ENCODE results near the gene DSG3. TPM values are rescaled to one million over a fixed set of nuclear protein-coding genes. Genes with fewer than 3 reads are reported as not detected.

Gene DSG3
- total and polyA plus RNA-seq, 2 of the 13 experiments (the other 11 are each of a cell fraction or from before 2014, with no cell fraction given), result not detected

- H2AFZ ChIP-seq (ENCODE audit: low read length), result no peak overlapping the region
- FAIRE-seq, result no peak
- H3K27me3 ChIP-seq (ENCODE audit: control insufficient read depth in 1 of 2, insufficient read depth in 2 of 2, low read length in 2 of 2), result no peaks in the 10 kb centered on the region; a peak in 1 of 5 replicates
- H3K36me3 ChIP-seq (replicated peaks in 1 of 2; ENCODE audit: control insufficient read depth in 1 of 2, insufficient read depth in 2 of 2, low read length in 2 of 2), result no peaks in the 10 kb centered on the region
- H3K9ac ChIP-seq (ENCODE audit: insufficient read depth, low read depth, low read length), result no peak overlapping the region
- WGBS (ENCODE audit: low lambda C conversion rate), result 57% methylated on average over 7 of the region's 7 CpGs
- no TSS peak for BruUV-seq (replicated peaks)
- intact Hi-C loops (cut with micrococcal nuclease; ENCODE audit: unreplicated experiment) (no loop called here), in situ Hi-C loops (cut with HindIII; ENCODE audit: extremely low pct_ligation_motif_present, low pct_unique_long_range_greater_than_20kb) (no loop called here)
- TF ChIP-seq ZNF121 (CRISPR knock-in tag; IDR thresholded peaks at IDR 0.05), result no peak
- no peak for TF ChIP-seq ATF7 (IDR thresholded peaks at IDR 0.05)
- no peak for TF ChIP-seq ATF7 (CRISPR knock-in tag; IDR thresholded peaks at IDR 0.05)
- no peak for TF ChIP-seq JUN (CRISPR knock-in tag; IDR thresholded peaks at IDR 0.05)
- no peak for TF ChIP-seq ZBTB33 (CRISPR knock-in tag; IDR thresholded peaks at IDR 0.05)
- TF ChIP-seq MYNN (CRISPR knock-in tag; IDR thresholded peaks at IDR 0.05; ENCODE audit: low read depth), result no peak
- H3K4me2 ChIP-seq (ENCODE audit: low read depth, low read length), result no peak overlapping the region
- no peak for DNase-seq (ENCODE audit: low spot score)
- no peaks in the 10 kb centered on the region for H3K4me1 ChIP-seq (ENCODE audit: insufficient read depth, low read length)
- no peak for ATAC-seq
- no peaks in the 10 kb centered on the region for H4K20me1 ChIP-seq (ENCODE audit: insufficient read depth, low read length)
- POLR2A ChIA-PET, result no interaction called here
- no peak overlapping the region for H3K4me3 ChIP-seq (replicated peaks in 1 of 3; ENCODE audit: insufficient read depth in 1 of 3, low read depth in 2 of 3, low read length in 3 of 3)
- H3K79me2 ChIP-seq (ENCODE audit: insufficient read depth, low read length), result no peaks in the 10 kb centered on the region
- CTCF ChIA-PET (ENCODE audit: low intra/inter-chr PET ratio, low total read pairs), result no interaction called here
- no peaks in the 10 kb centered on the region for H3K9me3 ChIP-seq (ENCODE audit: low read length)
- no peak overlapping the region for H3K27ac ChIP-seq (ENCODE audit: extremely low read length, insufficient read depth, low read length)
Observed at GRCh38 chr18:31493171-31493570, 45.6 kb downstream of the DSG3 start.

- Histone ChIP-seq H4K20me1 (ENCODE audit: insufficient read depth, low read length) (no peaks in the 10 kb centered on the region), H3K9ac (ENCODE audit: insufficient read depth, low read depth, low read length) (no peak overlapping the region), H3K4me1 (ENCODE audit: insufficient read depth, low read length) (no peaks in the 10 kb centered on the region; the same call in 1 of the 2 replicates), H3K4me3 (replicated peaks in 1 of 3; ENCODE audit: insufficient read depth in 1 of 3, low read depth in 2 of 3, low read length in 3 of 3) (no peak overlapping the region), H3K27me3 (ENCODE audit: control insufficient read depth in 1 of 2, insufficient read depth in 2 of 2, low read length in 2 of 2) (no peaks in the 10 kb centered on the region; a peak in 1 of 5 replicates), H3K4me2 (ENCODE audit: low read depth, low read length) (no peak overlapping the region), H3K36me3 (replicated peaks in 1 of 2; ENCODE audit: control insufficient read depth in 1 of 2, insufficient read depth in 2 of 2, low read length in 2 of 2) (no peaks in the 10 kb centered on the region), H3K27ac (ENCODE audit: extremely low read length, insufficient read depth, low read length) (no peak overlapping the region), H3K9me3 (ENCODE audit: low read length) (no peaks in the 10 kb centered on the region), H3K79me2 (ENCODE audit: insufficient read depth, low read length) (peaks cover 4% of the 10 kb centered on the region), H2AFZ (ENCODE audit: low read length) (no peak overlapping the region)
- intact Hi-C loops (cut with micrococcal nuclease; ENCODE audit: unreplicated experiment), result no loop called here
- BruUV-seq (replicated peaks), result no TSS peak
- ATAC-seq, result no peak
- no peak for TF ChIP-seq ZNF143 (CRISPR knock-in tag; IDR thresholded peaks at IDR 0.05)
- TF ChIP-seq HOMEZ (CRISPR knock-in tag; IDR thresholded peaks at IDR 0.05; ENCODE audit: low read depth), result no peak
- TF ChIP-seq IRF1 (CRISPR knock-in tag; IDR thresholded peaks at IDR 0.05; ENCODE audit: low read depth), result no peak
- no peak for TF ChIP-seq ZBTB34 (CRISPR knock-in tag; IDR thresholded peaks at IDR 0.05)
- TF ChIP-seq ZNF83 (CRISPR knock-in tag; IDR thresholded peaks at IDR 0.05; ENCODE audit: borderline replicate concordance), result no peak
- no peak for TF ChIP-seq NFE2 (CRISPR knock-in tag; IDR thresholded peaks at IDR 0.05)
- DNase-seq (ENCODE audit: low spot score), result no peak
- no peak for FAIRE-seq
- POLR2A ChIA-PET, result no interaction called here
- CTCF ChIA-PET (ENCODE audit: low intra/inter-chr PET ratio, low total read pairs), result no interaction called here
- in situ Hi-C loops (cut with HindIII; ENCODE audit: extremely low pct_ligation_motif_present, low pct_unique_long_range_greater_than_20kb), result no loop called here
Observed at GRCh38 chr18:31493941-31494340, 46.4 kb downstream of the DSG3 start.
